Tibial nerve (tissue), 4 donors: ENCODE data around the gene MLLT6.
A peak's percentile ranks its signal among the peaks of the same experiment; 100 is the strongest.

Experiments used
- CTCF ChIP-seq, 5 experiments: fragments of 200-600 bp in 3 of 5; fragments of 450-650 bp in 2 of 5; sonication (generic) in 3 of 5; IDR thresholded peaks; one replicate each; pipeline ENCODE4 v1.5.1; 2016 to 2019; ENCODE audit warnings: antibody characterized with exemption in 5 of 5, mild to moderate bottlenecking in 3 of 5, moderate library complexity in 2 of 5
- EP300 ChIP-seq, 2 donors: sonication (generic); formaldehyde crosslinking; IDR thresholded peaks; one replicate each; pipeline ENCODE4 v1.6.1; 2017; ENCODE audit warnings: antibody characterized with exemption in 2 of 2, mild to moderate bottlenecking in 1 of 2
- POLR2A ChIP-seq, 2 donors: fragments of 450-650 bp; IDR thresholded peaks; one replicate each; pipeline ENCODE4 v1.6.1; 2017; ENCODE audit warnings: antibody characterized with exemption in 2 of 2, mild to moderate bottlenecking in 2 of 2, moderate library complexity in 2 of 2

GRCh38 chr17:38748149-38748891, 43.2 kb downstream of the MLLT6 start, which contains the start of gene PCGF2:
- TF ChIP-seq CTCF (IDR thresholded peaks at IDR 0.05) (no peak), POLR2A (IDR thresholded peaks at IDR 0.05) (peak in 1 of 2 donors; percentile 37), EP300 (IDR thresholded peaks at IDR 0.05) (peak in 1 of 2 donors; percentile 83)
